KMS-11 (cell line): ENCODE results near the gene MLLT10.

Source experiments
- H2AFZ ChIP-seq: fragments of 200-600 bp; sonication (generic); 2 replicates; pipeline ENCODE4 v1.6.1; 2016; ENCODE audit warnings: antibody characterized with exemption, mixed run types, low read depth
- H3K27ac ChIP-seq: fragments of 200-600 bp; sonication (generic); 2 replicates; pipeline ENCODE4 v1.6.1; 2016; ENCODE audit warnings: mild to moderate bottlenecking, mixed run types
- H3K27me3 ChIP-seq: fragments of 200-600 bp; sonication (generic); 2 replicates; pipeline ENCODE4 v1.6.1; 2017; ENCODE audit warnings: mild to moderate bottlenecking, low read depth, mixed run types, moderate library complexity; ENCODE audit not compliant: insufficient read depth
- H3K36me3 ChIP-seq: fragments of 200-600 bp; sonication (generic); 2 replicates; pipeline ENCODE4 v1.6.1; 2017; ENCODE audit warnings: mild to moderate bottlenecking, mixed run types; ENCODE audit not compliant: insufficient read depth
- H3K4me1 ChIP-seq: fragments of 200-600 bp; sonication (generic); 2 replicates; pipeline ENCODE4 v1.6.1; 2016; ENCODE audit warnings: mild to moderate bottlenecking, low read depth, mixed run types; ENCODE audit not compliant: poor library complexity, severe bottlenecking
- H3K4me2 ChIP-seq: fragments of 200-600 bp; sonication (generic); 2 replicates; pipeline ENCODE4 v1.7.0; 2016; ENCODE audit warnings: mild to moderate bottlenecking, mixed run types
- H3K4me3 ChIP-seq: fragments of 200-600 bp; sonication (generic); IDR thresholded peaks from 2 replicates; pipeline ENCODE4 v1.6.1; 2017; ENCODE audit warnings: low read depth, low read length, mixed read lengths; ENCODE audit not compliant: insufficient read depth
- H3K79me2 ChIP-seq: fragments of 200-600 bp; sonication (generic); 2 replicates; pipeline ENCODE4 v1.6.1; 2016; ENCODE audit warnings: low read depth, mixed run types; ENCODE audit not compliant: insufficient read depth
- H3K9ac ChIP-seq: fragments of 200-600 bp; sonication (generic); 2 replicates; pipeline ENCODE4 v1.6.1; 2016; ENCODE audit warnings: mild to moderate bottlenecking, mixed run types
- H4K20me1 ChIP-seq: fragments of 200-600 bp; sonication (generic); 2 replicates; pipeline ENCODE4 v1.6.1; 2016; ENCODE audit warnings: mild to moderate bottlenecking, mixed run types; ENCODE audit not compliant: insufficient read depth
- CTCF ChIP-seq: fragments of 200-600 bp; sonication (generic); conservative IDR thresholded peaks from 2 replicates; pipeline ENCODE4 v1.6.1; 2017; ENCODE audit warnings: low read depth, mild to moderate bottlenecking, antibody characterized with exemption, low read length, moderate library complexity, mixed read lengths

Gene MLLT10

GRCh38 chr10:21603721-21604120 lies 69.7 kb downstream of the MLLT10 start:
- Histone ChIP-seq H3K4me2 (no peak overlapping the region), H3K4me3 (no peak overlapping the region), H4K20me1 (no peaks in the 10 kb centered on the region), H3K79me2 (no peaks in the 10 kb centered on the region; the same call in 1 of the 2 replicates), H3K27me3 (no peaks in the 10 kb centered on the region), H3K27ac (no peak overlapping the region), H2AFZ (no peak overlapping the region), H3K9ac (no peak overlapping the region), H3K4me1 (peaks cover 30% of the 10 kb centered on the region), H3K36me3 (no peaks in the 10 kb centered on the region)
- TF ChIP-seq CTCF = no peak

GRCh38 chr10:21604651-21605050 lies 70.6 kb downstream of the MLLT10 start:
- H3K9ac ChIP-seq = no peak overlapping the region
- no peak for TF ChIP-seq CTCF

GRCh38 chr10:21607907-21608306 lies 73.9 kb downstream of the MLLT10 start:
- Histone ChIP-seq H3K79me2 (peaks cover 11% of the 10 kb centered on the region; the same call in 1 of the 2 replicates), H4K20me1 (no peaks in the 10 kb centered on the region)

More at GRCh38 chr10:21604651-21605050, 70.6 kb downstream of the MLLT10 start:
- no peaks in the 10 kb centered on the region for H4K20me1 ChIP-seq
- peaks cover 21% of the 10 kb centered on the region for H3K4me1 ChIP-seq
- H3K27me3 ChIP-seq = no peaks in the 10 kb centered on the region
- H3K27ac ChIP-seq = no peak overlapping the region
- no peak overlapping the region for H3K4me3 ChIP-seq
- H2AFZ ChIP-seq = no peak overlapping the region
- peaks cover 7% of the 10 kb centered on the region; the same call in 1 of the 2 replicates for H3K79me2 ChIP-seq
- no peaks in the 10 kb centered on the region for H3K36me3 ChIP-seq
- no peak overlapping the region for H3K4me2 ChIP-seq

GRCh38 chr10:21614000-21614399 lies 80.0 kb downstream of the MLLT10 start:
- no peak overlapping the region for H3K9ac ChIP-seq
- 0 out of 2 replicates have a peak, but pooled peaks cover 10% of the 10 kb centered on the region for H3K79me2 ChIP-seq
- no peaks in the 10 kb centered on the region for H3K27me3 ChIP-seq

More at GRCh38 chr10:21607907-21608306, 73.9 kb downstream of the MLLT10 start:
- Histone ChIP-seq H3K36me3 (no peaks in the 10 kb centered on the region), H3K27ac (no peak overlapping the region), H3K4me3 (no peak overlapping the region), H3K4me1 (no peaks in the 10 kb centered on the region), H3K27me3 (no peaks in the 10 kb centered on the region), H3K9ac (no peak overlapping the region), H3K4me2 (no peak overlapping the region), H2AFZ (no peak overlapping the region)
- TF ChIP-seq CTCF = no peak

More at GRCh38 chr10:21614000-21614399, 80.0 kb downstream of the MLLT10 start:
- peaks cover 9% of the 10 kb centered on the region for H3K4me1 ChIP-seq
- H3K27ac ChIP-seq = no peak overlapping the region
- TF ChIP-seq CTCF = no peak
- H3K4me2 ChIP-seq = no peak overlapping the region
- no peak overlapping the region for H2AFZ ChIP-seq
- H3K36me3 ChIP-seq = no peaks in the 10 kb centered on the region
- H4K20me1 ChIP-seq = no peaks in the 10 kb centered on the region
- no peak overlapping the region for H3K4me3 ChIP-seq
